ENCODE data around the gene TSHZ2. TPM values are rescaled to one million over a fixed set of nuclear protein-coding genes. Genes with fewer than 3 reads are reported as not detected.
A peak's percentile ranks its signal among the peaks of the same experiment; 100 is the strongest.

TSHZ2 gene
- total RNA-seq, 1 experiment from 2014 or later: 0.07 TPM

DNA sequence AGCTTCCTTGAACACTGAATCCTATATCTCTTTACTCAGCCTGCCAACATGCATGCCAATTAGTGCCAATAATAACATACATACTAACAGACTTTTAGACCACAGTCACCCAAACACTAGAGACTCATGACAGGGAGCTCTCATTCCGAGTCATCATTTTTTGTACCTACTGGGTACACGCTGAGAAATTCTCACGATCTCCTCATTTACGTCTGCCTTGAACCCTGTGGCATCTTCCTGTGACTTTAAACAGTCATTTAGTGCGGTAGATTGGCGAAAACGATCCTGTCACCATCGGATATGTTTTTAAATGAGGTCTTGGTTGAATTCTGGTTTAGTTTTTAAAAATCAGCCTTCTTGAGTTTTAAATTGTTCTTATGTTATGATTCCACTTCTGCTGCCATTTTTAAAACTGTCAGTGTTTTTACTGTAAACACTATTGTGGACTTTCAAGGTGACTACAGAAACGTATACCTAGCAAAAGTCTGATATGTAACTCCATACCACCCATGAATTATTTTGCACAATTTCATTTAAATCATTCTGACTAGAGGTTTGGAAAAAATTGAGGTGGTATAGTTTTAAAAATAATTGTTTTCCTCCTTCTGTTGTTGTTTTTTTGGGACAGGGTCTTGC is 275.4 kb downstream of the TSHZ2 start:
- no peaks in the 10 kb centered on the region for H3K23me2 ChIP-seq (ENCODE audit: insufficient read length, low read depth, low read length, poor library complexity, severe bottlenecking)
- H4K8ac ChIP-seq (replicated peaks; ENCODE audit: insufficient read length, low read depth, low read length): no peak overlapping the region
- H3K23ac ChIP-seq (ENCODE audit: insufficient read length, low read depth, low read length): no peak overlapping the region
- H3K9me3 ChIP-seq (ENCODE audit: control insufficient read depth, low read depth, low read length): no peaks in the 10 kb centered on the region
- H3K9ac ChIP-seq (ENCODE audit: extremely low read depth, insufficient read length, low read length): no peak overlapping the region
- WGBS (ENCODE audit: extremely low coverage, insufficient read length, low lambda C conversion rate): no CpG with 5 or more reads among the region's 9 CpGs
- H3K4me2 ChIP-seq (ENCODE audit: insufficient read depth, insufficient read length, low read length): no peak overlapping the region
- no peak for TF ChIP-seq CTCF (conservative IDR thresholded peaks at IDR 0.05)
- Mint-ChIP-seq H3K4me3 (no peak overlapping the region; a peak in 1 of 5 replicates), H3K27me3 (ENCODE audit: low read depth) (peaks cover 1% of the 10 kb centered on the region; the same call in 1 of the 2 replicates), H3K9me3 (no peaks in the 10 kb centered on the region), H3K36me3 (ENCODE audit: insufficient read depth in 1 of 3, low read depth in 3 of 3) (no peaks in the 10 kb centered on the region), H3K4me1 (peaks cover 11 to 16% of the 10 kb centered on the region in 2 experiments), H3K27ac (peak overlapping the region in 1 of 3 experiments; percentile 13; a peak in 1 of 7 replicates)
- no peak overlapping the region for H4K91ac ChIP-seq (ENCODE audit: insufficient read length, low read depth, low read length)
- no peak overlapping the region for H2BK12ac ChIP-seq (ENCODE audit: insufficient read length, low read depth, low read length)
- H3K4ac ChIP-seq (ENCODE audit: low read depth, low read length): no peak overlapping the region
- H2BK5ac ChIP-seq (ENCODE audit: insufficient read length, low read length): no peak overlapping the region
- no peak overlapping the region for H4K5ac ChIP-seq (ENCODE audit: insufficient read length, low read depth, low read length)
- H2AK5ac ChIP-seq (ENCODE audit: insufficient read length, low read length): no peak overlapping the region
- H3T11ph ChIP-seq (ENCODE audit: low read length): no peak overlapping the region
- H4K20me1 ChIP-seq (ENCODE audit: control insufficient read depth, insufficient read depth, insufficient read length): no peaks in the 10 kb centered on the region
- no peak overlapping the region for H2BK20ac ChIP-seq (ENCODE audit: low read depth, low read length, poor library complexity, severe bottlenecking)
- H3K4me1 ChIP-seq (ENCODE audit: insufficient read depth, low read length): no peaks in the 10 kb centered on the region; the same call in 1 of the 2 replicates
- no peak overlapping the region for H3K14ac ChIP-seq (ENCODE audit: insufficient read depth, low read length)
- H3K27ac ChIP-seq (ENCODE audit: insufficient read length, low read depth, low read length): no peak overlapping the region
- H2BK120ac ChIP-seq (ENCODE audit: low read depth, low read length, poor library complexity, severe bottlenecking): no peak overlapping the region
- H3K27me3 ChIP-seq (ENCODE audit: insufficient read depth, low read length): no peaks in the 10 kb centered on the region
- no peaks in the 10 kb centered on the region for H3K79me1 ChIP-seq (ENCODE audit: insufficient read depth, low read depth, low read length, poor library complexity, severe bottlenecking)
- no peak overlapping the region for H3K56ac ChIP-seq (ENCODE audit: insufficient read length, low read depth, low read length)
- no peak overlapping the region for H2BK15ac ChIP-seq (ENCODE audit: low read depth, low read length)
- H2AFZ ChIP-seq (ENCODE audit: low read length): no peak overlapping the region
- H3K79me2 ChIP-seq (ENCODE audit: insufficient read depth, low read length): no peaks in the 10 kb centered on the region
- DNase-seq: no peak
- no peak overlapping the region for H3K18ac ChIP-seq (ENCODE audit: insufficient read length, low read depth, low read length)

All from H9 (cell line).